ENCODE results near the gene TMEM184C.

Gene TMEM184C

DNA sequence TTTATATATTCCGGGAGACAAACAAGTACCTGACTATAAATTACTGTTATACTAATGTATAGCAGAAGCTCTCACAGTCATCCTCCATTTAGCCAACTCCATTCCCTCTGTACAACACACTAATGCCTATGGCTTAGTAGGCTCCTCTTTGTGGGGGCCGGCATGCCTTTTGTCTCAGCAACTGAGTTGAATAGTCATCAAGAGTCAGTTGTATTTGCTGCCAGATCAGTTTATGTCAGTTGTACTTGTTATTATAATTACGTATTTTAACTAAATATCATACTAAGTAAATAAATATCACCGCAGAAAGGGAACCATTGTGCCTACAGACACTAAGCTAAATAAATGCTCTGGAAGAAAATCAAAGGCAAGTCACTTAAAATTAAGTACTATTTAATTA lies 56.9 kb downstream of the TMEM184C start:
- DNase-seq: no peak

DNA sequence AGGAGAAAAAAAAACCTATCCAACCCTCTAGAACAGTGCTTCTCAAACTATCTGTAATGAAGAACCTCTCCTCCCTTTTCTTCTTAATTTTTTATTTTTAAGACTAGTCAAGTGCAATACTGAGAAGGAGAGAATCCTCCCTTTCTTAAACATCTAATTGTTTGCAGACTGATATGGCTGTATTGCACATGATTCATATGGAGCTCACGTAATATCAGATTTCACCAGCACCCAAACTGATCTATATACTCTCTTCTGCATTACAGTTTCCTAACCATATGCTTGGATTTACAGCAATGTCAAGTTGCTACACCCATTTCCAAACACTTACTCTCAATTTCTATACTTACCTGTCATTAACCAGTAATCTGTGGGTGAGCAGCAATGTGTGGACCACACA lies 57.3 kb downstream of the TMEM184C start:
- no peak for DNase-seq

DNA sequence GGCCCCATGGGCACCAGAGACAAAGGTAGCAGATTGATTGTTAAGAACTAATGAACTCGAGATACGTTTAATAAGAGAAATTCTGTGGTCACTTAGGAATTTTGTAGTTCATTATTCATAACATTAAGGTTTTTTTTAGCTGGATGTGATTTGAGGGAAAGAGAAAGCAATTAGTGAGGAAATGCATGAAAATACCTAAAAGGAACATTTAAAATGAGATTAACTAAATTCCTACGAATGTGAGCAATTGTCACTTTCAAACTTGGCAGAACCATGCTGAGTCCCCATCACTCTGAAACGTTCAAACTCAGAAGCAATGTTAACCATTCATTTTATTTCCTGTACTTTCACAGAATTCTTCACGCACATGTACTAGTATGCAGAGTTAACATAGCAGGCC lies 60.9 kb downstream of the TMEM184C start:
- DNase-seq: no peak

DNA sequence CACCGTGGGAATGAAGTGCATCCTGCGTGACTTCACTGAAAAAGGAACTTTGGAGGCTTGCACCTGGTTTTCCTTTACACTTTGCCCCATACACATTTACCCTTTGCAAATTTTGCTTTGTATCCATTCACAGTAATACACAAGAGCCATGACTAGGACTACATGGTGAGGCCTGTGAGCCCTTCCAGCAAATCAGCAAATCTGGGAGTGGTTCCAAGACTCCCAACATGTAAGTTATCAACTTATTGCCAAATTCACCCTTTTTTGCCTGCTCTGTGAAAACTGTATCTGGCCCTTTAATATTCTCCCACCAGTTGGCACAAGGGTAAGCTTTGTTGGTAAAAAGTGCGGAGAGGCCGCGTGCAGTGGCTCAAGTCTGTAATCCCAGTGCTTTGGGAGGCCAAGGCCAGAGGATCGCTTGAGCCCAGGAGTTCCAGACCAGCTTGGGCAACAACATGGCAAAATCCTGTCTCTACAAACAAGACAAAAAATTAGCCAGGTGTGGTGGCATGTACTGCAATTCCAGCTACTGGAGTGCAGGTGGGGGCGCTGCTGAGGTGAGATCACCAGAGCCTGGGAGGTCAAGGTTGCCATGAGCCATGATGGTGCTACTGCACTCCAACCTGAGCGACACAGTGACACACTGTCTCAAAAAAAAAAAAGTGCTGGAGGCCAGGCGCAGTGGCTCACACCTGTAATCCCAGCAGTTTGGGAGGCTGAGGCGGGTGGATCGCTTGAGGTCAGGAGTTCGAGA lies 61.8 kb downstream of the TMEM184C start:
- no peak for DNase-seq

DNA sequence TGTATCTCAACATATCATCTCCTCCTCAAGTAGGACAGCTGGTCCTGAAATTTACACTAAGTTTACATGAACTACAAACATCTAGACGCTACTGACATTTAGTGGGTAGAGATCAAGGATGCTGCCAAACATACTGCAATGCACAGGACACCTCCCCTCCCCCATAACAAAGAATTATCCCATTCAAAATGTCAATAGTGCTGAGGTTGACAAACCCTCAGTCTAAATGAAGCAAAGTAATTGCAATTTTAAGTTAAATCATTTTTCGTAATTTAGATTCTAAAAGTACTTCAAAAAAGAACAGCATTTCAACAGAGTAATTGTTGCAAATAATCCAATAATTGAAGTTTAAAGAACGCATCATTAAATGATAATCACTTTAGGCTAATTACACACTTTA lies 65.6 kb downstream of the TMEM184C start:
- DNase-seq: no peak

DNA sequence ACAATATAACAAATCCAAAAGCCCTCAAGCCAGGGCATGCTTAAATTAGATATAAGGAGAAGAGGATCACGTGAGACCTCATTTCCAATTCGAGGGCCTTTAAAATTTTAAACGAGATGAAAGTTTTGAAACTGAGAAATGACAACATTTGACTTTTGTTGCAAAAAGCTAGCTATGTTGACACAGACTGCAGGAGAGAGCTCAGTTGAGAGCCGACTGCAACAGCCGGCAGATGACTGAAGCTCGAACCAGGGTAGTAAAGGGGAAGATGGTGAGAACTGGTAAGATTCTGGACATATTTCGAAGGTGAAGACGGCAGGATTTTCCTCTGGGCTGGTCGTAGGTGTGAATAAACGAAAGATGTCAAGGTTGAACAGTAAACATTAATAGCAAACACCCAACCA lies 66.0 kb downstream of the TMEM184C start:
- DNase-seq: no peak

DNA sequence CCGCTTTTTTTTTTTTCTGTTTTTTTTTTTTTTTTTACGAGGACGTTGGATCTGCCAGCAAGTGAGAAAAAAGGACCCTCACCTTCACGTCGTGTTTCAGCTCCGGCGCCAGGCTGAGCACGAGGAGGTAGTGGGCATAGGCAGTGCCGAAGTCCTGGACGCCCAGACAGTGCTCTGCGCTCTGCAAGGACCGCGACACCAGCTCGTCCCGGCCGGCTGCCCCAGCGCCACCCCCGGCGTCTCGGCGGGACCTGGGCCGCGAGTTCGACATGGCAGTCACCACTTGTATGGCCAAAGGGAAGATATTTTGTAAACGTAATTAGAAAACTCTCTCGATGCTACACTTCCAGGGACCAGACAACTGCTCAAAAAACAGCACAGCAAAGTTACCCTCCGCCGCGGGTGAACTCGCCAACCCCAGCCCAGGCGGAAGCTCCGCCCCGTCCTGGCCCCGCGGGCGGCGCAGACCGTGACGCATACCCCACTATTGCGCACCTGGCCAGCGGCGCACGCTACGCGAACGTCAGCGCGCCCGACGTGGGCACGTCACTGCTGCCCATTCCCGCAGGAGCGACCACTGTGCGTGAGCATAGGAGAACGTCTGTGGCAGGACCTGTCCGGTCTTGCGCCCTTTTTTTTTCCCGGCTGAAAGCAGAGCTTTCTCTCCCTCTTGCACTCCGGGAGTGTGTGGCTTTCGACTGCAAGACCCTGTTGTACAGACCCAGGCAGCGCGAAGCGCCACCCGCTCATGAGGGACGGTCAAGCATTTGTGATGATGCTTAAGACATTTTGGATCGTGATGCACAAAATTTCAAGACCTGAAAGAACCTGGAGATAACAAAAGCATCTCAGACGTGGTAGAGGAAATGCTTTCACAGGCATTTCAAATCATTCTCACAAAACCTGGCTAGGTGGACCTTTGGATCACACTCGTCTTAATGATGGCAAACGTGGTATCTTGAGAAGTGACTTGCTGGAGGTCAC lies 66.8 kb downstream of the TMEM184C start, which contains the start of gene PRMT9:
Gene PRMT9 (minus strand): TSS at position 447 of the 984 bp plus-strand sequence. CDS start 176 bp downstream, at position 271.
- peak; percentile 86 for DNase-seq

DNA sequence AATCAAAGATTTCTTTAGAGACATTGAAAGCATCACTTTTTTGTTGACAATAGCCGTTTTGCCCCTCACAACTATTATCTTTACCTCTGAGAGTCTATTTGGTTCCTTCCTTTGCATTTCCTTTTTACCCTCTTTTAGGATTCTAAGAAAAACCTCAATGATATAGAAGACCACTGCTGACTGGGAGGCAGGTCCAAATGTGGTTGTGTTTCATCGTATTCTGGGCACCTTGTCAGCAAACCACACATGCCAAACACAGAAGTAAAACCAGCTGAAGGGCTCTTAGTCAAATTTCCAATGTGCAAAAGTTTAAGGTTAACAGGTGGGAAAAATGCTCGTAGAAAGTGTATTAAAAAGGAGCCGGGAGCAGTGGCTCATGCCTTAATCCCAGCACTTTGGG lies 71.9 kb downstream of the TMEM184C start:
- DNase-seq: no peak

DNA sequence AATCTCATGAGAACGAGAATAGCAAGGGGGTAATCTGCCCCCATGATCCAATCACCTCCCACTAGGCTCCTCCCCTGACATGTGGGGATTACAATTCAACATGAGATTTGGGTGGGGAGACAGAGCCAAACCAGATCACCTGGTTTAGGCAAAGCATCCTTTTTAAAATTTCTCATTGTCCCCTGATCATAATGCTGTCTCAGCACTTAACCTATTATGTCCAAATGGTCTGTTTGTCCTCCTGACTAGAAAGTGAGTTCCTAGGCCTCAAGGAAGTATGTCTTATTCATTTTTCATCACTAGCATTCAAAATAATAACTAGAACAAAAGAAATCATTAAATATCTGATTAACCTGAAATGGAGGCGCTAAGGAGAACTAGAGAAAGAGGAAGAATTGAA lies 74.6 kb downstream of the TMEM184C start:
- DNase-seq: no peak

DNA sequence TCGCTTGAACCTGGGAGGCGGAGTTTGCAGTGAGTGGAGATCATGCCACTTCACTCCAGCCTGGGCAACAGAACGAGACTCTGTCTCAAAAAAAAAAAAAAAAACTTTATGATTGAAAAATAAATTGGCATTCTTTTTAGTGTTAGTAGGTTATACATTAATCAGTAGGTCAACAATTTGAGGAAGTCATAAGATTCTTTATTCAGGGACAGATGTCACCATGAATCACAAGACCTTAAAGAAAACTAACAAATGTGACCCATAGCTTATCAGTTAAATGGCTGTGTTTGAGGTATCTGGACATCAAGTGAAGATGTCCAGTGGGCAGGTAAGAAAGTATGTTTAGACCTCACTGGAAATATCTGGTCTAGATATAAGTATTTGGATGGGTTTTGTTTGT lies 76.0 kb downstream of the TMEM184C start:
- no peak for DNase-seq

DNA sequence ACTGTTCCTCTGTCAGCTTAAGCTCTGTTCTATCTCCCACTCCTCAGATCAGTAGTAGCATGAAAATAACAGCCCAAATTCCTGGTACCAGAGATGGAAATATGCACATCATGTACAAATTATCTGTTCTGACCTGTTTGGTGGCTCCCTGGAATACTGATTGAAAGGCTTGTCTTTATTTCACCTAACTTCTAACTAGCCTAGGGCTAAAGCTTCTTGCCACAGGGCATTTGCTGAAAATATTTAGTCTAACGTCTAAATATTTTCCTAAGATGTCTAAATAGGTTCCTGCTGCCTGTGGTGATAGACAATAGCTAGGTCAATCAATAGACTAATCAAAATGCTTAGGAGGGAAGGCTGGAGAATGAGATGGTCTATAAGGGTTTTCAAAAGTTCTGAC lies 79.7 kb downstream of the TMEM184C start:
- DNase-seq: no peak

DNA sequence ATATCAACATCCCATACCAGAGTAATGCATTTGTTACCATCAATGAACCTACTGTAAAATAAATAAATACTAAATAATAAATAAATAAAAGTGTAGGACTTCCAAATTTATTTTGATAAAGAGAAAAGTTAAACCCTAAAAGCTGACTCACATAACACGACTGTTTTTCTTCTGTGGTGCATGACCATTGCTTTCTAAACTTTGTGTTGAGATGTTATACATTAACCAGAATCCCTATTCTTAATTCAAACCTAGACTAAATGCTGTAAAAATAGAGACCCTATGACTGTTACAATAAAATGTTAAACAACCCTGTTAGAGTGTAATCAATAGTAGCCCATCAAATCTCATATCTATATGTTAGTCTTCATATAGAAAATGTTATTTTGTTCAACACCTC lies 87.6 kb downstream of the TMEM184C start:
- DNase-seq: no peak

DNA sequence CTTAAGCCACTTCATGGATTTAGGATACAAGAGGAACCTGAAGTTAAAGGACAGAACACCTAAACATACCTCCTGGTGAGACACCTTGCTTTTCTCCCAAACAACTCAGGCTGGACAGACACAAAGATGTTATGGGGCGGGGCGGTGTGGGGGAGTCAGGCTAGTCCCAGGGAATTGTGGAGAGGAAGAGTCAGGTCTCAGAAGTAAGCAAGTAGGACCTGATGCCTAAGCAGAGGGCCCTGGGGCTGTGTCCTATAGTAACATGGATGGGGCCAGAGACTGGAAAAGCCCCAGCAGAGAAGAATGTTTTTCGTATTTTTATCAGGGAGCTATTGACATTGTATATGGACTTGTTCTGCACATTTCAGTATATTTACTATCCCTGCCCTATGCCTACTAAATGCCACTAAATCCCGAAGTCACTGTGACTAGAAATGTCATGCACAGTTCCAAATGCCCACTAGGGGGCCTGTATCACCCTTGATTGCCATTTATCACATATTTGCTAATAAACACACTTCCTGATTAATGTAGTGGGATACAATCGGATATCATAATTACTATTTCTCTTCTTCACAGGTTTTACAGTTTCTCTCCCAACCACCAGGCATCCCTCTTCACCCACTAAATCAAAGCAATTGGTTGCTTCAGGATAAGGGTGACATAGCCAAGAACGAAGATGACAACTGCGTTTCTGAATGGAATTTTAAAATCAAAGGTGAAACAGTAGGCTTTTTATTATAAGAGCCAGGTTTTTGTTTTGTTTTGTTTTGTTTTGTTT lies 90.9 kb downstream of the TMEM184C start:
- DNase-seq: peak; percentile 53

DNA sequence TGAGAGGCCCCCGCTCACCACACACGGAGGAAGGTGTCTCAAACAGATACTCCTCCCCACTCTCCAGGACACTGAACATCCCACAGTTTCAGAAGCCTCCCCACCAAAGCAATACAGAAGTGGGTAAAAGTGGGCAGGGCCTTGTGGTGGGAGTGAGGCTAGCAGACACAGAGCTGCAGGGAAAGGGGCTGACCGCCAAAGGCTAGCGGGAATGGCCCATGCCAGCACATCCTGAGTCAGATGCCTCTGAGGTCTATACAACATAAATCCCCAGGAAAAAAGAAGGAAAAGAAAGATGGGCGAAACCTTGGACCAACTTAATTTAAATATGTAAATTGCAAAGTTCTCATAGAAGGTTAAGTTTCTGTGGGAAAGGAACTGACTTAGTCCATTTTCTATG lies 92.8 kb downstream of the TMEM184C start:
- no peak for DNase-seq

DNA sequence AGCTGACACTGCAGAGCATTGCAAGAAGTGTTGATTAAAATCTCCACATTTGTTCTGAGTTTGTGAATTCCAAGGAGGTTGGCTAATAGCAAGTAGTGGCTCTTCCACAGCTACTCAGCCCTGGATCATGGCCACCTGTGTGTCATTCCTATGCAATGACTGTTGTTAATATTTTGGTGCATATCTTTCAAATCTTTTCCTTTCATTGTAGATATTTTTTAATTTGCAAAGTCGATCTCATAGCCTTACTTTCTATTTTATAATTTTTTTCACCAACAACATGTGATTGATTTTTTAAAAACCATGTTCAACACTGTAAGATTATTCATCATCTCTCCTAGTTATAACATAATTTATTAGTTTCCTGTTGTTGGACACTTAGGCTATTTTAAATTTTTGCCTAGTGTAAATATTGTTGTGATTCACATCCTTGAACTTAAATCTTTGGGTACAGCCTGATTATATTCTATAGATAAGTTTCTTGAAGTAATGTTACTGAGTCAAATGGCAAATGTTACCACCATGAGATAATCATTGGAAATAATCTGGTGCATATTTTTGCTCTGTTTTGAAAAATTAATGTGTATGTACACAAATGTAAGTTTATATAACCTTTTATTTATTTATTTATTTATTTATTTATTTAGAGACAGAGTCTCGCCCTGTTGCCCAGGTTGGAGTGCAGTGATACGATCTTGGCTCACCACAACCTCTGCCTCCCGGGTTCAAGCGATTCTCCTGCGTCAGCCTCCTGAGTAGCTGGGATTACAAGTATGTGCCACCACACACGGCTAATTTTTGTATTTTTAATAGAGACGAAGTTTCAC lies 97.6 kb downstream of the TMEM184C start:
- no peak for DNase-seq

DNA sequence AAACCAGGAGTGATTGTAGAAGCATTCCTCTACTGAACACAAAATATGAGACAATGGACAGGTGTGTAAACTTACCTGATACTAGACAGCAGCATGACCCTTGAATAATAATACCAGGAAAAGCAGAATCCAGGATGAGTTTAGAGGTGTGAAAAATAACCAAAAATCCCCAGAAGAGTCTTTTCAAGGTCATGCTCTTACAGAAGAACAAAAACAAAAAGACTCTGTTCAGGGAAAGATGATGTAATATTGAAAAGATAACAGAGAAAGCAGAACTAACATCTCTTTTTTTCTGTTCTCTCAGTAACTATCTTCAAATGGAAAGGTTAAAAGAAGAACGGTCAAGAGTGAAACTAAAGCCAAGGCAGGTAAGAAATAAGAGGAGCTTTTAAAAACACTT lies 100.7 kb downstream of the TMEM184C start:
- DNase-seq: no peak

Measured in CD4-positive, alpha-beta T cell treated with Interleukin-15 for 1 hour (primary cell).